CD14-positive monocyte (primary cell): Measurements from ENCODE around the gene SP6. TPM values are rescaled to one million over a fixed set of nuclear protein-coding genes. Genes with fewer than 3 reads are reported as not detected.

Experiments used
- DNase-seq, 3 donors: peaks; one replicate each; pipeline ENCODE4 v3.0.0-alpha.2; 2011 to 2022
- H2AFZ ChIP-seq: 2 replicates; pipeline ENCODE4 v1.6.0; 2012; ENCODE audit warnings: mild to moderate bottlenecking, low read depth, low read length, inconsistent platforms; ENCODE audit not compliant: insufficient read depth, poor library complexity, severe bottlenecking
- H3K27ac ChIP-seq, 2 donors: 1 replicate in 1 of 2; 2 replicates in 1 of 2; pipeline ENCODE4 v1.5.1; 2012 to 2013; ENCODE audit warnings: low read length in 2 of 2, control low read depth in 1 of 2, inconsistent platforms in 1 of 2, low read depth in 1 of 2, mild to moderate bottlenecking in 1 of 2
- H3K27me3 ChIP-seq, 2 donors: one replicate each; pipeline versions ENCODE4 v1.6.0 to v1.6.1; 2011 to 2013; ENCODE audit warnings: low read length in 2 of 2; ENCODE audit not compliant: control insufficient read depth in 2 of 2, insufficient read depth in 2 of 2
- H3K36me3 ChIP-seq, 2 donors: replicated peaks in 1 of 2; 1 replicate in 1 of 2; 2 replicates in 1 of 2; pipeline versions ENCODE4 v1.5.1 to v1.6.1; 2012 to 2013; ENCODE audit warnings: low read length in 2 of 2, control low read depth in 1 of 2, inconsistent platforms in 1 of 2, mild to moderate bottlenecking in 1 of 2; ENCODE audit not compliant: insufficient read depth in 2 of 2, control insufficient read depth in 1 of 2
- H3K4me1 ChIP-seq, 2 donors: 1 replicate in 1 of 2; 2 replicates in 1 of 2; pipeline versions ENCODE4 v1.5.1 to v1.6.1; 2012 to 2013; ENCODE audit warnings: low read length in 2 of 2, control low read depth in 1 of 2, inconsistent platforms in 1 of 2, mild to moderate bottlenecking in 1 of 2, moderate library complexity in 1 of 2; ENCODE audit not compliant: insufficient read depth in 2 of 2, control insufficient read depth in 1 of 2
- H3K4me2 ChIP-seq: replicated peaks from 2 replicates; pipeline ENCODE3; 2012; ENCODE audit warnings: low read length, moderate library complexity, mild to moderate bottlenecking; ENCODE audit not compliant: poor library complexity, severe bottlenecking; ENCODE audit errors: extremely low read depth
- H3K4me3 ChIP-seq, 3 experiments: fragments of 200-600 bp in 1 of 3; sonication (generic) in 1 of 3; replicated peaks in 1 of 3; 1 replicate in 2 of 3; 2 replicates in 1 of 3; pipeline ENCODE4 v1.5.1; 2011 to 2013; ENCODE audit warnings: low read length in 3 of 3, mild to moderate bottlenecking in 3 of 3, control low read depth in 2 of 3, low read depth in 2 of 3, inconsistent platforms in 1 of 3, moderate library complexity in 1 of 3
- H3K79me2 ChIP-seq: 2 replicates; pipeline ENCODE4 v1.6.0; 2012; ENCODE audit warnings: mild to moderate bottlenecking, control low read depth, inconsistent platforms, low read length, moderate library complexity; ENCODE audit not compliant: insufficient read depth
- H3K9ac ChIP-seq: 2 replicates; pipeline ENCODE4 v1.6.0; 2017; ENCODE audit warnings: low read length, mild to moderate bottlenecking; ENCODE audit not compliant: insufficient read depth, poor library complexity, severe bottlenecking
- H3K9me3 ChIP-seq, 2 donors: replicated peaks in 1 of 2; 1 replicate in 1 of 2; 2 replicates in 1 of 2; pipeline versions ENCODE4 v1.5.1 to v1.6.1; 2012 to 2013; ENCODE audit warnings: low read length in 2 of 2, control low read depth in 1 of 2; ENCODE audit not compliant: control insufficient read depth in 1 of 2, insufficient read depth in 1 of 2
- H4K20me1 ChIP-seq: 2 replicates; pipeline ENCODE4 v1.6.0; 2012; ENCODE audit warnings: mild to moderate bottlenecking, low read length, control low read depth, moderate library complexity; ENCODE audit not compliant: insufficient read depth
- H3K27ac Mint-ChIP-seq, 7 donors: one replicate each; pipeline ENCODE4 v1.8.0; 2020; ENCODE audit warnings: mild to moderate bottlenecking in 7 of 7, mixed read lengths in 7 of 7, moderate library complexity in 6 of 7, inconsistent platforms in 2 of 7
- H3K27me3 Mint-ChIP-seq, 3 donors: one replicate each; pipeline ENCODE4 v1.8.0; 2021 to 2022; ENCODE audit warnings: low read depth in 3 of 3, mild to moderate bottlenecking in 3 of 3, mixed read lengths in 3 of 3, moderate library complexity in 3 of 3, inconsistent platforms in 1 of 3
- H3K36me3 Mint-ChIP-seq, 2 donors: one replicate each; pipeline ENCODE4 v1.8.0; 2020; ENCODE audit warnings: mixed read lengths in 2 of 2, inconsistent platforms in 1 of 2, mild to moderate bottlenecking in 1 of 2
- H3K4me1 Mint-ChIP-seq: one replicate; pipeline ENCODE4 v1.8.0; 2020; ENCODE audit warnings: mild to moderate bottlenecking, mixed read lengths
- H3K4me3 Mint-ChIP-seq, 2 donors: one replicate each; pipeline ENCODE4 v1.8.0; 2020; ENCODE audit warnings: mild to moderate bottlenecking in 2 of 2, mixed read lengths in 2 of 2, moderate library complexity in 1 of 2
- H3K9me3 Mint-ChIP-seq, 7 donors: one replicate each; pipeline ENCODE4 v1.8.0; 2020 to 2022; ENCODE audit warnings: mixed read lengths in 7 of 7, mild to moderate bottlenecking in 6 of 7, moderate library complexity in 6 of 7, inconsistent platforms in 2 of 7
- CTCF ChIP-seq: fragments of 200-600 bp; IDR thresholded peaks from one replicate; pipeline ENCODE4 v1.8.0; 2022; ENCODE audit warnings: antibody characterized with exemption, mild to moderate bottlenecking
- WGBS: methylation state at CpG from one replicate; pipeline ENCODE4 v1.1.5; 2013; ENCODE audit warnings: missing lambda C conversion rate; ENCODE audit not compliant: insufficient coverage; 5-methylcytosine and 5-hydroxymethylcytosine counted together
- intact Hi-C, 2 donors: fragments of 100-400 bp; cut with micrococcal nuclease; formaldehyde crosslinking; loops; one replicate each; pipeline versions ENCODE4 v1.15.0 to v1.15.1; 2023
- polyA plus RNA-seq, 3 donors: library from polyadenylated mRNA; depleted of rRNA in 1 of 3; unstranded in 2 of 3; stranded (reverse) in 1 of 3; fragments of 300-500 nt in 2 of 3; fragments of >200 nt in 1 of 3; fragmentation: Illumina TruSeq in 2 of 3; gene quantifications; 1 replicate in 2 of 3; 2 replicates in 1 of 3; pipeline ENCODE4 v1.2.3, GENCODE V29; 2012 to 2021

Gene SP6
- polyA plus RNA-seq, 3 donors, result 0.06 TPM; not detected in 2

GRCh38 chr17:47837401-47838039, 13.4 kb downstream of the SP6 start:
- no peak overlapping the region for H3K4me2 ChIP-seq
- no peak overlapping the region for H3K9ac ChIP-seq
- Mint-ChIP-seq H3K4me1 (peaks cover 38% of the 10 kb centered on the region), H3K4me3 (no peak overlapping the region), H3K27me3 (no peaks in the 10 kb centered on the region), H3K27ac (peak overlapping the region in 1 of 7 donors; percentile 18), H3K9me3 (no peaks in the 10 kb centered on the region), H3K36me3 (peaks cover 23% of the 10 kb centered on the region in 2 donors)
- H2AFZ ChIP-seq, result no peak overlapping the region
- no peaks in the 10 kb centered on the region for H3K27me3 ChIP-seq
- no peaks in the 10 kb centered on the region for H3K9me3 ChIP-seq
- no peaks in the 10 kb centered on the region for H3K79me2 ChIP-seq
- no peak for DNase-seq
- H4K20me1 ChIP-seq, result no peaks in the 10 kb centered on the region
- TF ChIP-seq CTCF, result no peak
- H3K4me3 ChIP-seq, result no peak overlapping the region
- peaks cover 18 to 30% of the 10 kb centered on the region in 2 donors for H3K4me1 ChIP-seq
- WGBS, result 91% methylated on average over 9 of the region's 13 CpGs
- no peak overlapping the region for H3K27ac ChIP-seq
- peaks cover 7 to 19% of the 10 kb centered on the region in 2 donors for H3K36me3 ChIP-seq
- intact Hi-C loops, result loop anchor here in 1 of 2 donors (5.0 kb wide), 1 partner anchor 180 kb away; no protein-coding TSS in a partner anchor

GRCh38 chr17:47836601-47837000, 14.4 kb downstream of the SP6 start:
- Histone ChIP-seq H3K4me3 (no peak overlapping the region), H3K4me2 (no peak overlapping the region), H3K79me2 (no peaks in the 10 kb centered on the region), H3K9me3 (no peaks in the 10 kb centered on the region), H3K4me1 (peaks cover 27 to 39% of the 10 kb centered on the region in 2 donors), H3K36me3 (peaks cover 7 to 19% of the 10 kb centered on the region in 2 donors), H2AFZ (no peak overlapping the region), H3K27ac (no peak overlapping the region), H3K9ac (no peak overlapping the region), H3K27me3 (no peaks in the 10 kb centered on the region), H4K20me1 (no peaks in the 10 kb centered on the region)
- Mint-ChIP-seq H3K9me3 (no peaks in the 10 kb centered on the region), H3K27ac (no peak overlapping the region), H3K27me3 (no peaks in the 10 kb centered on the region), H3K4me3 (no peak overlapping the region), H3K4me1 (peaks cover 47% of the 10 kb centered on the region), H3K36me3 (peaks cover 23% of the 10 kb centered on the region in 2 donors)
- WGBS, result 88% methylated on average over 4 of the region's 6 CpGs
- intact Hi-C loops, result loop anchor here in 1 of 2 donors (5.0 kb wide), 1 partner anchor 181 kb away; no protein-coding TSS in a partner anchor
- DNase-seq, result no peak
- TF ChIP-seq CTCF, result no peak
